Hepatocyte (in vitro differentiated cells): ENCODE measurements around the gene TNNC1. TPM values are rescaled to one million over a fixed set of nuclear protein-coding genes. Genes with fewer than 3 reads are reported as not detected.

ENCODE experiments used
- DNase-seq: peaks from one replicate; pipeline ENCODE4 v3.0.0-alpha.2; 2016; ENCODE audit warnings: low spot score
- H2AFZ ChIP-seq: fragments of 200-600 bp; sonication (generic); 2 replicates; pipeline ENCODE4 v1.6.0; 2016; ENCODE audit warnings: antibody characterized with exemption, mild to moderate bottlenecking
- H3K27ac ChIP-seq: fragments of 200-600 bp; sonication (generic); 2 replicates; pipeline ENCODE4 v1.5.1; 2016; ENCODE audit warnings: mild to moderate bottlenecking
- H3K27me3 ChIP-seq: fragments of 200-600 bp; sonication (generic); 2 replicates; pipeline ENCODE4 v1.6.1; 2016
- H3K36me3 ChIP-seq: fragments of 200-600 bp; sonication (generic); replicated peaks from 2 replicates; pipeline ENCODE4 v1.5.1; 2016; ENCODE audit warnings: low read depth; ENCODE audit not compliant: insufficient read depth
- H3K4me1 ChIP-seq: fragments of 200-600 bp; sonication (generic); 2 replicates; pipeline ENCODE4 v1.5.1; 2016; ENCODE audit warnings: mild to moderate bottlenecking, moderate library complexity; ENCODE audit not compliant: insufficient read depth
- H3K4me2 ChIP-seq: fragments of 200-600 bp; sonication (generic); 2 replicates; pipeline ENCODE4 v1.6.0; 2016
- H3K4me3 ChIP-seq: fragments of 200-600 bp; sonication (generic); 2 replicates; pipeline ENCODE4 v1.5.1; 2016; ENCODE audit warnings: mild to moderate bottlenecking
- H3K79me2 ChIP-seq: fragments of 200-600 bp; sonication (generic); 2 replicates; pipeline ENCODE4 v1.6.0; 2017; ENCODE audit warnings: mild to moderate bottlenecking
- H3K9me2 ChIP-seq: fragments of 200-600 bp; sonication (generic); replicated peaks from 2 replicates; pipeline ENCODE4 v1.6.0; 2017; ENCODE audit warnings: mild to moderate bottlenecking; ENCODE audit not compliant: insufficient read depth
- H3K9me3 ChIP-seq: fragments of 200-600 bp; sonication (generic); 2 replicates; pipeline ENCODE4 v1.5.1; 2016; ENCODE audit warnings: low read depth, mild to moderate bottlenecking
- H4K20me1 ChIP-seq: fragments of 200-600 bp; sonication (generic); 2 replicates; pipeline ENCODE4 v1.6.0; 2016; ENCODE audit warnings: mild to moderate bottlenecking; ENCODE audit not compliant: insufficient read depth, poor library complexity, severe bottlenecking
- EZH2 ChIP-seq: fragments of 200-600 bp; sonication (generic); IDR thresholded peaks from 2 replicates; pipeline ENCODE4 v1.6.1; 2016; ENCODE audit warnings: antibody characterized with exemption, mild to moderate bottlenecking, borderline replicate concordance
- EZH2phosphoT487 ChIP-seq: fragments of 200-600 bp; sonication (generic); IDR thresholded peaks from one replicate; pipeline ENCODE4 v1.6.1; 2018; ENCODE audit warnings: antibody characterized with exemption, mild to moderate bottlenecking, low read depth, moderate library complexity; ENCODE audit not compliant: unreplicated experiment, severe bottlenecking
- WGBS: methylation state at CpG from one replicate; pipeline ENCODE4 v1.1.6; 2016; ENCODE audit warnings: low lambda C conversion rate; ENCODE audit errors: missing lambda C conversion rate; 5-methylcytosine and 5-hydroxymethylcytosine counted together
- polyA plus RNA-seq: library from polyadenylated mRNA; unstranded; fragments of >200 nt; fragmentation: Nextera tagmentation; extraction: Ambion mirVana; gene quantifications from 2 replicates; pipeline ENCODE4 v1.2.1, GENCODE V29; 2016
- total RNA-seq: library from RNA; depleted of rRNA; stranded (reverse); fragments of >200 nt; gene quantifications from 2 replicates; pipeline ENCODE4 v1.2.3, GENCODE V29; 2014
- TF ChIP-seq, protein P1 (sequence below): fragments of 200-600 bp; sonication (generic); IDR thresholded peaks from 2 replicates; pipeline ENCODE4 v1.5.1; 2016; ENCODE audit warnings: antibody characterized with exemption, mild to moderate bottlenecking; ENCODE audit not compliant: poor library complexity

Gene TNNC1
- total and polyA plus RNA-seq, 2 experiments from 2014 or later = 9.7 to 15.0 TPM

DNA sequence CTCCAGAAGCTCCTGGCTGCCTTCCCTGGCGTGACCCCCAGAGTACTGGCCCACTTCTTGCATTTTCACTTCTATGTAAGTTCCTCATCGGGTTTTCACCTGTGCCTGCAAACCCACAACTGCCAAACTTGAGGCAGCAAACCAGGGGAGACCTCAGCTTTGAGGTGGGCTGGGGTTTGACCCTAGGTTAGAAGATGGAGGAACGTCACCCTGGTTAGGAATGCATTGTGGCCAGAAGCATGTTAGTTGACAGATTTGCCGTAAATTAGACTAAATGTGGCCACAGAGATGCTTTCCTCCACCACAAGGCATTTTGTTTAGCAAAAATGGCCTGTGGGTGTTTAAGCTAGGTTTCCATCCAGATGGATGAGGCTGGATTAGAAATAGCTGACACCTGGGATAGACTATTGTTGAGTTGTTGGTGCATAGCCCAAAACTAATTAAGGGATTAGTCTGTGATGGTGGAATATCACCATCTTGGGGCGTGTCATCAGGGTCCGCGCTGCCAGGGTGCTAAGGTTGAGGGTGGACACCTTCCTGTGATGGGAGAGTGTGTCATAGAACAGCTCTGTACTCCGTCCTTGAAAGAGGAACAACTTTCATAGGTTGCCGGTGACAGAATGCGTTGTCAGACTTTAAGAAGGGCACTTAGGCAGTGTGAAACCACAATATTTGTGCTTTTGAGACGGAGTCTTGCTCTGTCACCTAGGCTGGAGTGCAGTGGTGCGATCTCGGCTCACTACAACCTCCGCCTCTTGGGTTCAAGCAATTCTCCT, 5.1 kb upstream of the TNNC1 start:
- peaks cover 2% of the 10 kb centered on the region for H3K36me3 ChIP-seq
- DNase-seq = no peak
- no peaks in the 10 kb centered on the region for H3K9me3 ChIP-seq
- WGBS = 99% methylated on average over 14 of the region's 14 CpGs
- H3K4me1 ChIP-seq = peaks cover 15% of the 10 kb centered on the region
- no peaks in the 10 kb centered on the region for H3K9me2 ChIP-seq
- H3K4me3 ChIP-seq = no peak overlapping the region
- H4K20me1 ChIP-seq = peaks cover 6% of the 10 kb centered on the region
- H3K79me2 ChIP-seq = peaks cover 82% of the 10 kb centered on the region
- H3K27me3 ChIP-seq = no peaks in the 10 kb centered on the region
- H3K27ac ChIP-seq = no peak overlapping the region
- H2AFZ ChIP-seq = no peak overlapping the region
- H3K4me2 ChIP-seq = no peak overlapping the region
- TF ChIP-seq EZH2phosphoT487 (no peak), EZH2 (no peak)
- TF ChIP-seq, protein P1, sequence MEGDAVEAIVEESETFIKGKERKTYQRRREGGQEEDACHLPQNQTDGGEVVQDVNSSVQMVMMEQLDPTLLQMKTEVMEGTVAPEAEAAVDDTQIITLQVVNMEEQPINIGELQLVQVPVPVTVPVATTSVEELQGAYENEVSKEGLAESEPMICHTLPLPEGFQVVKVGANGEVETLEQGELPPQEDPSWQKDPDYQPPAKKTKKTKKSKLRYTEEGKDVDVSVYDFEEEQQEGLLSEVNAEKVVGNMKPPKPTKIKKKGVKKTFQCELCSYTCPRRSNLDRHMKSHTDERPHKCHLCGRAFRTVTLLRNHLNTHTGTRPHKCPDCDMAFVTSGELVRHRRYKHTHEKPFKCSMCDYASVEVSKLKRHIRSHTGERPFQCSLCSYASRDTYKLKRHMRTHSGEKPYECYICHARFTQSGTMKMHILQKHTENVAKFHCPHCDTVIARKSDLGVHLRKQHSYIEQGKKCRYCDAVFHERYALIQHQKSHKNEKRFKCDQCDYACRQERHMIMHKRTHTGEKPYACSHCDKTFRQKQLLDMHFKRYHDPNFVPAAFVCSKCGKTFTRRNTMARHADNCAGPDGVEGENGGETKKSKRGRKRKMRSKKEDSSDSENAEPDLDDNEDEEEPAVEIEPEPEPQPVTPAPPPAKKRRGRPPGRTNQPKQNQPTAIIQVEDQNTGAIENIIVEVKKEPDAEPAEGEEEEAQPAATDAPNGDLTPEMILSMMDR = no peak

DNA sequence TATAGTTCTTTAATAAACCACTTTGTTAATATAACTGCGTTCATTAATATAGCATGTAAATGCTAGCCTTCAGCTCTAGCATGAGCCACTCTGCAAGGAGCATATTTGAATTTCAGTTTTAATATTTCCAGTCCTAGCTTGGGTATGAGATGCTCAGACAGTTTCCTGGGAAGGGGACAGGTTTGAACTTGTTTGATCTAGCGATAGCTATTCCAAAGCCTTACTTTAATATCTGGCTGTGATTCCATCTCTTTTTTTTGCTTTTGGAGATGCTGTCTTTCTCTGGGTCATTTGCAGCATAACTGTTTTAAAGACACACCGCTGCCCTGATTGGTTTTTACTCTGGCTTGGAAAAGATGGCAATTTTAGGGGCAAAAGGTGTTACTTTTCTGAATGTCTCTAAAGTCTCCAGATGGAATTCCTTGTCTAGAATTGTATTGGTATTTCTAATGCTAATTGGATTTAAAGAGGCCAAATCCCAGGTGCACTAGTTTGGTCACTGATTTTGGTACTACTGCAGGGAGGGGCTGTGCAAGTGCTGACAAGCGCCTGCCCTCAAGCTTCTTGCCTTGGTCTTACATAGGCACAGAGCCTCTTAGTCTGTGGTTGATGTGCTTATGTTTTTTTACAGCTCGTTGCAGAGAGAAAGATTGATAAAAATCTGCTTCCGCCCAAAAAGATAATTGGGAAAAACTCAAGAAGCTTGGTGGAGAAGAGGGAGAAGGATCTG, 4.4 kb upstream of the TNNC1 start:
- no peak for TF ChIP-seq EZH2phosphoT487
- TF ChIP-seq, protein P1 = no peak
- TF ChIP-seq EZH2 = no peak
- H3K27me3 ChIP-seq = no peaks in the 10 kb centered on the region
- no peak overlapping the region for H3K4me3 ChIP-seq
- H3K27ac ChIP-seq = no peak overlapping the region
- H3K9me3 ChIP-seq = no peaks in the 10 kb centered on the region
- peaks cover 2% of the 10 kb centered on the region for H3K36me3 ChIP-seq
- H3K79me2 ChIP-seq = peaks cover 76% of the 10 kb centered on the region
- no peak for DNase-seq
- H2AFZ ChIP-seq = no peak overlapping the region
- peaks cover 16% of the 10 kb centered on the region for H3K4me1 ChIP-seq
- peak overlapping the region; percentile 96 for H3K4me2 ChIP-seq
- peaks cover 6% of the 10 kb centered on the region for H4K20me1 ChIP-seq
- WGBS = 78% methylated on average over 6 of the region's 6 CpGs
- H3K9me2 ChIP-seq = no peaks in the 10 kb centered on the region

DNA sequence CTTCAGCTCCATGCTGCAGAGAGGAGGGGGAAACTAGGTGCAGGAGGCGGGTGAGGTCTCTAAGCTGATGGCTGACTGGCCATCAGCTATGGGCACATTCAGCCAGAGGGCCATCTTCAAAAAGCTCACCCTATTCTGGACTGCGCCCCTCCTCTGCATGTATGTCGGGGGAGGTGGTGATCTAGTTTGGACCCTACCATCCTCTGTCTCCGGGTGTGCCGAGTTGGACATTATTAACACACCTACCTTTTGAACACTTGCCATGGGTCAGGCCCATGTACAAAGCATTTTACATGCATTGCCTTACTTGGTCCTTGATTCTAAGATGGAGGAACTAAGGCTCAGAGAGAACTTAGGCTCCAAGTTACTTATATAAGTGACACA, 3.0 kb upstream of the TNNC1 start:
- H3K27ac ChIP-seq = peak overlapping the region; percentile 83
- DNase-seq = no peak
- H4K20me1 ChIP-seq = no peaks in the 10 kb centered on the region
- no peaks in the 10 kb centered on the region for H3K27me3 ChIP-seq
- 76% methylated on average over 5 of the region's 5 CpGs for WGBS
- H3K79me2 ChIP-seq = peaks cover 63% of the 10 kb centered on the region
- H3K4me1 ChIP-seq = peaks cover 21% of the 10 kb centered on the region
- no peak for TF ChIP-seq EZH2
- TF ChIP-seq, protein P1 = no peak
- TF ChIP-seq EZH2phosphoT487 = no peak
- H3K4me2 ChIP-seq = peak overlapping the region; percentile 96
- H3K9me2 ChIP-seq = no peaks in the 10 kb centered on the region
- H3K36me3 ChIP-seq = peaks cover 2% of the 10 kb centered on the region
- no peak overlapping the region for H2AFZ ChIP-seq
- peak overlapping the region; percentile 67 for H3K4me3 ChIP-seq
- H3K9me3 ChIP-seq = no peaks in the 10 kb centered on the region
